ENCODE data around the gene CCN2.
A peak's percentile ranks its signal among the peaks of the same experiment; 100 is the strongest.

Gene CCN2, protein sequence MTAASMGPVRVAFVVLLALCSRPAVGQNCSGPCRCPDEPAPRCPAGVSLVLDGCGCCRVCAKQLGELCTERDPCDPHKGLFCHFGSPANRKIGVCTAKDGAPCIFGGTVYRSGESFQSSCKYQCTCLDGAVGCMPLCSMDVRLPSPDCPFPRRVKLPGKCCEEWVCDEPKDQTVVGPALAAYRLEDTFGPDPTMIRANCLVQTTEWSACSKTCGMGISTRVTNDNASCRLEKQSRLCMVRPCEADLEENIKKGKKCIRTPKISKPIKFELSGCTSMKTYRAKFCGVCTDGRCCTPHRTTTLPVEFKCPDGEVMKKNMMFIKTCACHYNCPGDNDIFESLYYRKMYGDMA

DNA sequence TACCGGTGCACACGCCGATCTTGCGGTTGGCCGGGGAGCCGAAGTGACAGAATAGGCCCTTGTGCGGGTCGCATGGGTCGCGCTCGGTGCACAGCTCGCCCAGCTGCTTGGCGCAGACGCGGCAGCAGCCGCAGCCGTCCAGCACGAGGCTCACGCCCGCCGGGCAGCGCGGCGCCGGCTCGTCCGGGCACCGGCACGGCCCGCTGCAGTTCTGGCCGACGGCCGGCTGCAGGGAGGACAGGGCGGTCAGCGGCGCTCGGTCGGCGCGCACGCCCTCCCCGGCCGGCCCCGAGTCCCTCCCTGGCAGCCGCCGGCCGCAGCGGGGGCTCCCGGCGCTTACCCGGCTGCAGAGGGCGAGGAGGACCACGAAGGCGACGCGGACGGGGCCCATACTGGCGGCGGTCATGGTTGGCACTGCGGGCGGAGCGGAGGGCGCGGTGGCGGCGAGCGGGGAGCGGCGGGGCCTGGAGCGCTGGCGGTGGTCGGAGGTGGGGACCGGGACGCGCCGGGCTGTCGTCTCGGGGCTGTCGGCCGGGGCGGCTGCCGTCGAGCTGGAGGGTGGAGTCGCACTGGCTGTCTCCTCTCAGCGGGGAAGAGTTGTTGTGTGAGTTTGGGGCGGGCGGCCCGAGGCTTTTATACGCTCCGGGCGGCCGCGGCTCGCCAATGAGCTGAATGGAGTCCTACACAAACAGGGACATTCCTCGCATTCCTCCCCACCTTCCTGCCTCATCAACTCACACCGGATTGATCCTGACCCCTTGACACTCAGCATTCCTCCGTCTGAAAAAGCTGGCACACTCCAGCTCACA lies at the start of gene CCN2:
Gene CCN2 (minus strand): TSS at position 606 of the 809 bp plus-strand sequence. CDS start 200 bp downstream, at position 406.
- DNase-seq: peak; percentile 80

DNA sequence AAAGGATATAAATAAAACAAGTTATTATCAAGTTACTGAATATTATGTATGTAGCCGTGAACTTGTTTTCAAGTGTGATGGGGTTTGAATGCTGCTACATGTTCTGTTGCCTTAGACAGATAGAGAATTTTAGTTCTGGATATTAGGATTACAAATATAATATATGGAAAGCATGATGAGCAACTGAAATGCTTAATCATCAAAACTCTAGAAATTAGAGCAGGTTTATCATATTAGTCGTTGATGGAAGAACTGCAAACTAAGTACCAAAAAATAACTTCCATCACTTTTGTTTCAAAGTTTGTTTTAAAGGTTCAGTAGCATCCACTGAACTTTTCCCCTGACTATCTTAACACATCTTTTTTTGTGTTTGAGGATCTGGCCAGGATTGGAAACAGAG lies 49.1 kb upstream of the CCN2 start:
- DNase-seq: no peak

DNA sequence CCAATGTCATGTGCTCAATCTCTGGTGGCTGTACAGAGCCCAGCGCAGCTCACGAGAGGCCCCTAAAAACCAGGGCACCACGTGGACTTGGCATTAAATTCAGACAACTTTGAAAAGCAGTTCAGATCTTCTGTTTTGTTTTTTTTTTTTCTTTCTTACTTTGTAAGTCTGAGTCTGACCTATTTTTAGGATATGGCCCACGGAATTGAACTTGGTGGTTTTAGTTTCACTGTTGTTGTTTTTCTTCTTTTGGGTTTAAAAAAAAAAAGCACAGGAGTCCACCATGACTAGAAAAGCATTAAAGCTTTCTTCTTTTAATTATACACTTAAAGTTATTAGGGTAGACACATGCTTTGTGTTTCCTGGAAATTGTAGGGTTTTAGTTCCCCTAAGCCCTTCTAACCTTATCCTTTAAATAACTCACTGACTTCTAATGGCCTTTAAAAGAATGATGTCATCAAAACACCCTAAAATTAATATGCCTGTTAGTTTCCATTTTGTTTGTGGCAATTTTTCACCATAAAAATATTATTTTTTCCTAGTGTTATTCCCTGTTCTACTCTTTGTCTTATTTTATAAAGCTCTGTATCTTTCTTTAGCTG lies 48.5 kb upstream of the CCN2 start:
- no peak for DNase-seq

DNA sequence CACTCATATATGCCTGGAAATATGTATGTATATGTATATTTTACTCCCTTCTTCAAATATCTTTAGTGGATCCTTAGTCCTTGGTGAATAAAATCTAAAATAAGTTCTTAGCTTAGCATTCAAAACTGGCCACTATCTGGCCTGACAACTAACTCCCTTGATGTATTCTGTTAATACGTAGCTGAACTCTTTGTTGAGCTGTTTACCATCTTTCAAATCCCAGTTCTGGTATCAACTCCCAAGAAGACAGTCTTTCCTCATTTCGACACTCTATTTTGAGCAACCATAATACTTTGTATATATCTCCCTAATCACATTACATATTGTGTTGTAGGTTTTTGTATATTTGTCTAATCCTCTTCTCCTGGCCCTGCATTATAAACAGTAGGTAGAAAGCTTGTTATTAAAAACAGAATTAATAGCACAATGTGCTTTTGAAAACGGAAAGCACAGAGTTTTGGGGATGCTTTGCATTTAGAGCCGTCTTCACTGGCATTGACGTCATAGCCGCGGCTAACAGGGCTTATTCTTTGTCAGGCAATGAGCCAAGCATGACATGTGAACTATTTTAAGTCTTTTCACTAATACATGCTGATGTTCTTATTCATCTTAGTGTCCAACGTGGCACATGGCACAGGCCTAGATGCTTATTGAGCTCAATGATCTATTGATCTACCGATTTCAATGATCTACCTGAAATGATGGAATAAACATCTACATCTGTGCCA lies 47.2 kb upstream of the CCN2 start:
- no peak for DNase-seq

DNA sequence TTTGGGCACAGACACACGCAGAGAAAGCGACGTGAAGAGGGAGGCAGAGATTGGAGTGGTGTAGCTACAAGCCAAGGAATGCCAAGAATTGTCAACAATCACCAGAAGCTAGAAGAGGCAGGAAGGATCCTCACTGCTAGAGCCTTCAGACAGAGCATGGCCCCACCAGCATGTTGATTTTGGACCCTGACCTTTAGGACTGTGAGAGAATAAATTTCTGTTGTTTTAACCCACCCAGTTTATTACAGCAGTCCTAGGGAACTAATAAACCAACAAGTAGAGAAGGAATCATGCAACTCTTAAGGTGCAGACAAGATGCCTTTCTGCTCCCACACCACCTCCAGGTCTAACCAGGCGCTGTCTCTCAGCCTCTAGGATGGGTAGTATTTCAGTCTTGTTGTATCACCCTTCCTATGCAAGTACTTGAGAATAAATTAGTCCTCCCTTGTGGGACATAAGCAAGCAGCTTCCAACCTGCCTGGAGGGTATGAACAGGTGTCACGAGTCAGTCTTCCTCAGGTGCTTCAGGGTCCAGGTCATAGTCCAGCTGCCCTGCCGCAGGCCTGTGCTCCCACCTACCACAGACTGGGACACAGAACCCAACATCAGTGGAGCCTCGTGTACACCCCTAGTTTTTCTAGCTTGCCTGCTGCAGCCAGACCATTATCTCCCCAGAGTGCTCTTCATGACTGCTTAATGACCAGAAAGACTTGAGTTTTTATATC lies 46.4 kb upstream of the CCN2 start:
- DNase-seq: no peak

DNA sequence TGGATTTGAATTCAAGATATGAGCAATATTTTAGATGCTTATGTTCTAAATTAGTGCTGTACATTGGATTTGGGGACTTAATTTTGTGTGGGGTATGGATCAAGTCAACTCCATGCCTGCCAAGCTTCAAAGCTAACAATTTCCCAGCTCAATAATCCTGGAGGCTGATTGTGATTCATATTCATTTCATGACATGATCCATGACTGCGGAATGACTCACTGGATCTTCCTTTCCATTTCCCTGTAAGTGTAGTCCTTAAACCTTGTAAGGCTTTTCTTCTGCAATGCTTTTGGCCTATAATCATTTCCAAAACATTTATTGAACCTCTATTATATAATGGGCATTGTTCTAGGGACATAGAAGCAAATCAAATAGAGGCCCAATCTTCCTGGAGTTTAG lies 44.7 kb upstream of the CCN2 start:
- no peak for DNase-seq

DNA sequence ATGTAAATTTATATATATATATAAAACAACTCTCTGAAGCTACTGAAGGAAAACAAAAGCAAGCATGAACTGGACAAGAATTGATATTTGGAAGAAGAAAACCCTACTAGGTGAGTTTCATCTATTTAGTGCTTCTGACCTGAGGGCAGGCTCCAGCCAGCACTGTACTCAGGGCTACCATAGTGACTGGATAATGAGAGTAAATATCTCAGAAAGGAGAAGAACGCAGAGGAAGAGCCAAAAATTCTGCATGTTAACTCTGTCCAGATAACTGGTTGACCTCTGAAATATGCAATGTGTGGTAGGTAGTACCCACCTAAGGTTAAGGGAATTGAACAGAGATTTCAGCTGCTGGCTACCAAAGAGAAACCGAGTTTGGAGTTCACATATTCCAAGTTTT lies 41.4 kb upstream of the CCN2 start:
- no peak for DNase-seq

DNA sequence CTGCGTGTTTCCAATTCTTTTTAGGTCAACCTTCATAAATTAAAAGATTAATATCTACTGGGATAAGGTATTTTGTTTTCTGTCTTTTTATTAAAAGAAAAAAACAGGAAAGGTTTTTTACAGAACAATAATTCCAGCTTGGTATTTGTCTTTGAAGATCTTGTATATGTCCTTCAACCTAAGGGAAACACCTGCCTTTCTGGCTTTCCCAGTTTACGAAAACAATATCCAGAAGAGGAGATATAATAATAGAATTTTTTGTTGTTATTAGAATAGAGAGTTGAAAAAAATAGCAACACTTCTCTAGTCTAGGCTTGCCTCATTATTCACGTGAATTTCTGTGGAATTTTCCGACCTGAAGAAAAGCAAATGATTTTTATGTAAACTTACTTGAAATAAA lies 37.9 kb upstream of the CCN2 start:
- DNase-seq: no peak

DNA sequence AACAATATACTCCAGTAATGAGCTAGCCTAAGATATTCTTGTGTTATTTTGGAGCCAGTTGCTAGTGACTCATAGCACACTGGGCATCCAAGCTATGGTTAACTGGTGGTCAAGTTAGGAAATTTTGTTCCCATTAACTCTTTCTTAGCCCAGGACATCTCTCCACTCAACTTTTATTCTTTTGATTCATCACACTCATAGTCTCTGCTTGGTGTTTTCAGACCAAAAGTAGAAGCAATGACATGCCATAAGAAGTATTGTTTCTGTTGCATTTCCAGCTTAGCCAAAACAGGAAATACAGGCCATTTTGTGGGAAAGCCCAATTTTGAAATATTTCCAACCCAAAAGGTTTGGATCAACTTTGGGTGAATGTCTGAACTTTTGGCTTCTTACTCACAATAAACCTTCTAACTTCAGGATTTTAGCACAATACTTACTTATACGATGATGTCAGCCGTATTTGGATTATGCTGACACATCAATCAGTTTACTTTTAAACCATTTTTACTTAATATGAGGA lies 31.6 kb upstream of the CCN2 start:
- no peak for DNase-seq

DNA sequence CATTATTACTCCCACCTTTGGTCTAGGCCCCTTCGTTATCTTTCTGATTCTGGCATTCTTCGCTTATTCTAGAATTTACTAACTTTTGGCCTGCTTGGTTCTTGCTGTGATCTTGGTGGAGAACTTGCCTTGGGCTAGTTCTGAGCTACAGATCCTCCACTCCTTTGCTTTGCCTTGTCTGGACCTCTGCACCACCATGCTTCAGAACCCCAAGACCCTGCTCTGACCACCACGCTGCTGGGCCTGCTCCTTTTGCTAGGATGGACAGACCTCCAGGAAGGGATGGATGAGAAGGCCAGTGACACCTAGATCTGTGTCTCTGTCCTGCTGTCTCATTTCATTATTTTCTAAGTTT lies 30.4 kb upstream of the CCN2 start:
- no peak for DNase-seq

DNA sequence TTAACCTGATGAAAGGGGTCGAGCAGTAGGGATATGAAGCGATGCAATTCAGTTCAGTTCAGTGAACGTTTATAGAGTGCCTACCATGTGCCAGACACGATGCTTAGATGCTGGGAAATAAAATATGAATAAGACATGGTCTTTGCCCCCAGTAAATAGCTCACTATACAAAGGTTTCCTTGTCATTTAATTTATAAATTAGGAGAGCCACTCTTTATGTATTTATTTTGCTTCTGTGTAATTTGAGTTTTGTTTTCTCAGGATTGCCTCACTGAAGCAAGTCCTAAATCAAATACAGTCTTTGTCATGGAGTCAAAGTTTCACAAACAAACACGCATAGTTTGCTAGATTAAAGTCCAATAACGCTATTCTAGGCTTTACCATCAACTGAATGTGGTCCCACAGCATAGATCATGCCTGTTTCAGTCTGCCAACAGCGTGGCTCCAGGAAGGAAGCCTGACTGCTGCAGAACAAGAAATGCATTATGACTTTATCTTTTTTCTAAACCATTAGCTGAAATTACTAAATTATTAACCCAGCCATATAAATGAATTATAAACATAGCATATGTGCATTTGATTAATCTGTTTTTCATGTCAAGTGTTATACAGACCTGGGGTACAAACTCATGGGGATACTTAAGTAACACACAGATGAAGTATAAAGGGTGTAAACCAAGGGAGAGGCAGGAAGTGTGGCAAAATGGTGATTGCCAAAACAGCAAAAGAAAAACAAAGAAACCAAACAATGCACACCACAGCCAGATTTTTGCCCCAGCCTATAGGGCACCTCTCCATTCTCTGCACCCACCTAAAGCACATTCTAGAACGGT lies 29.8 kb upstream of the CCN2 start:
- DNase-seq: no peak

DNA sequence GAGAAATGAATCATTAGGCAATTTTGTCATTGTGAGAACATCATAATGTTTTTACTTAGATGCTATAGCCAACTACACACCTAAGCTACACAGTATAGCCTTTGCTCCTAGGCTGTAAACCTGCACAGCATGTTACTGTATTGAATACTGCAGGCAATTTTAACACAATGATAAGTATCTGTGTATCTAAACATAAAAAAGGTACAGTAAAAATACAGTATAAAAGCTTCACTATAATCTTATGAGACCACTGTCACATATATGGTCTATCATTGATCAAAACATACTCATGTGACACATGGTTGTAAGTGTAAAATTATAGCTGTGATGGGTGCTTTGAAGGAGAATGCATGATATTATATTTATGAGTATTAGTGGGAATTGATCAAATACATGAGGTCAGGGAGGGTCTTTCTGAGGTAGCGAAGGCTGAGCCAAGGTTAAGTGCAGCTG lies 29.2 kb upstream of the CCN2 start:
- no peak for DNase-seq

DNA sequence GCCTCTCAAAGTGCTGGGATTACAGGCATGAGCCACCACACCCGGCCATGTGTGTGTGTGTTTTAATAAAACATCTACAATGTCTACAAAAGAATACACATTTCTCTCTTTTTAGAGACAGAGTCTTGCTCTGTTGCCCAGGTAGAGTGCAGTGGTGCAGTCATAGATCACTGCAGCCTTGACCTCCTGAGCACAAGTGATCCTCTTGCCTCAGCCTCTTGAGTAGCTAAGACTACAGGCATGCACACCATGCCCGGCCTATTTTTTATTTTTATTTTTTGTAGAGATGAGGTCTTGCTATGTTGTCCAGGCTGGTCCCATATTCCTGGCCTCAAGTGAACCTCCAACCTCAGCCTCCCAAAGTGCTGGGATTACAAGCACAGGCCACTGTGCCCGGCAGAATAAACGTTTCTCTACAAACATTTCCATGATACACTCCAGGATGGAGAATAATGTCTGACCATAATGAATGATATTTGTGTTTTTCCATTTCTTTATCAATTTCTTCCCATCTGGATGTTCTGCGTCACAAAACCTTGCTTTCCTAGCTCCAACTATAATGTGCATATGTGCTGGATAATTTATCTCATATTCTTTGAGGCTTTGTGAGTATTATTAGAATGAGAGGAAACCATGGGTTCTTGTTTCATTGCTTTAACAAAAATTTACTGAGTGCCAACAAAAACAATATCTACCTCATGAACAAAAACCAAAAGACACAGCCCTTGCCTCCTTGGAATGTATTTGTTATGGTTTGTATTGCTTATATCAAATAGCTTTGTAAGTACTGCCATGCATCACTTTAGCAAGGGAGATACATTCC lies 28.6 kb upstream of the CCN2 start:
- no peak for DNase-seq

DNA sequence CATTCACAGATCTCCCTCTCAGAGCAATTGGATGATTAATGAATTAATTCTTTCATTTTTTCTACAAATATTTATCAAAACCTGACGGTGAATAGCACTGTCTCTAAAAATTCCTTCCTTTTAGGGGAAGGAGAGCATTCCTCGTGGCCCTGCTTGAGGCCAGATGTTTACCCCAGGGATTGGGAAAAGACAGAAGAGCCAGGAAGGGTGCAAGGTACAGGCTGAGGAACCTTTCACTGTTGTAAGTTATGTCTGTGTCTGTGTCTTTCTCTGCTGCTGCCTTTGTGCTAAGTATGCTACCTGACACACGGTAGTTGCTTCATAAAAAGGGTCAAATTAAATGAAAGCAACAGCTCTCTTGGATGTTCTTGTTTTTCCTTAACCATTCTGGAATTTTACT lies 27.4 kb upstream of the CCN2 start:
- DNase-seq: no peak

DNA sequence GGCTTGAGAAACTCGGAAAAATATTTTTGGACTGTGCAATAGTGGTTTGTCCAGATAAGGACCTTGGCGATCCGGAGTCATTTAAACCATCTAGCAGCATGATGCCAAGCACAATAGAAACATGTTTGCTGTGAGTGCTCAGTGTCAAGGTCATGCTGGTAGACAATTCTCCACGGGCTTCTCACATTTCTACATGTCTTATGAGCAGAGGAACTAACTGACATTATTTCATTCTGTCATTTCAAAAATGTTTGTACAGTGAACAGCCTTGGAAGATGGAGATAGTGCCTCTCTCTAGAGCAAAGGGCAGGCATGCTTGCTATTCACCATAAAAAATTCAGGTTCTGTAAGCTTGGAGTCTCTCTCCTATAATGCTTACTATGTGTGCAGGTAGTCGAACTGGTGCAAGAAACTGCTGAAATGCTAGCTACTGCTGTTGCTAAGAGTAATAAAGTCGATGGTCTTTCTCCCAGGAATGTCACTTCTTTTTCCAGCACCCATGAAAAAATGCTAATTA lies 25.4 kb upstream of the CCN2 start:
- DNase-seq: peak; percentile 75

DNA sequence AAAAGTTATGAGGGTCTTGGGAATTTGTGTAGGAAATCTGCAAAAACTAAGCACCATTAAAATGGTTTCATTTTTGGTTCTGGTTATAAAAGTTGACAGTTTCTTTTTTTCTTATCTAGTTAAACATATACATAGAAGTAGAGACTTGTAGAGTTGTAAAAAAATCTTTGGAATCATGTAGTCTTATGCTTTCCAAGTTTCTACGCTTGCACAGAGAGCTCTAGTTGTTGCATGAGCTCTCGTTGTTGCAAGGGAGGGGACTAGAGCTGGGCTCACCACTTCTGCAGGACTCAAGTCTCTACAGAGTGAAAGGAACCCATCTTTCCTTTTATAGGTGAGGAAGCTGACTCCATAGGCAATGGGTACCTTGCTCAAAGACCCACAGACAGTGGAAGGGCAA lies 21.6 kb upstream of the CCN2 start:
- no peak for DNase-seq

DNA sequence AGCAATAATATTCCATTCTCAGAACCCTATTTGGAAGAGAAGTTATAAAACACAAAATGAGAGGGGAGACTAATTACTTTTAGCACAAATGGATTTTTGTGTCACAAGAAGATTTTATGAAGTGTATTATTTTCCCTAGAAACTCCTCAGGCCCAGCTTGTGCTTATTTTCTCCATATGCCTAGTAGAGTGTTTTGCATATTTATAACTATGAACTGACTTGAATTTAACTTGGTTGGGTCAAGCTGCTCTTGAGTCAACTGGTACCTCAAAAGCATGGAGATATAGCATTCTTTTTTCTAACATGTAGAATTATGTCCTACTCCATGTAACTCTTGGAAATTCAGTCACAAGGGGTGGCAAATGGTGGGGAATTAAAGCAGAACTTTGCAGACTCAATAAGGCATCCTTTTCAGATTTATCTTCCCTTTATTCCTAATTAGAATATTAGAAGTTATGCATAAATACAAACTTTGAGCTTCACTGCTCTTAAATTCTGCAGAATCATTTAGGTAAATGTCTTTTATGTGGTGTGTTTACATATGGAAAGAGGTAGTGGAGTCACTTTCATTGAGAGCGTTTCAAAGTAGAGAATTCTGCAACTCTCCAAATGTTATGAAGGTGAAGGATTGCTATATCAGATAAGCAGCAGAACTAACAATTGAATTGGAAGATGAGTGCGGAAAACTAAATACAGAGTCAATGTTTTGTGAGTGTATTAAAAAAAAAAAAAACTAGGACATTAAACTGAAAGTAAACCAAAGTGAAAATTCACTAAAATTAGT lies 19.1 kb upstream of the CCN2 start:
- no peak for DNase-seq

DNA sequence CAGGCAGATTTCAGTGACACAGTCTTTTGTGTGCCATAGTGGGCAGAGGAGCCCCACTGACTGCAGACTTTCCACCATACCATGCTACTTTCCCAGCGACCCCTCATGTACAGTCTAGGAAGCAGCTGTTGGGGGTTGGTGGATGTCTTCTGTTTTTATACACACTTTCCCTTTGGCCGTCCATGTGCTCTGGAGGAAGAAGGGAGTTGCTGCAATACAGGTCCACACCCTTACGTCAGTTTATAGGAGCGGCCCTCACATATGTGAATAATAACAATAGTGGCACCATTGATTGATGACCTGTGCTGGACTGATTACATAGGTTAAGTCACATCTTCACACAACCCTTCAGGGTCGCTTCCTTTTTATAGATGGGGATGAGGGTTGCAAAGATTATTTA lies 17.5 kb upstream of the CCN2 start:
- no peak for DNase-seq

DNA sequence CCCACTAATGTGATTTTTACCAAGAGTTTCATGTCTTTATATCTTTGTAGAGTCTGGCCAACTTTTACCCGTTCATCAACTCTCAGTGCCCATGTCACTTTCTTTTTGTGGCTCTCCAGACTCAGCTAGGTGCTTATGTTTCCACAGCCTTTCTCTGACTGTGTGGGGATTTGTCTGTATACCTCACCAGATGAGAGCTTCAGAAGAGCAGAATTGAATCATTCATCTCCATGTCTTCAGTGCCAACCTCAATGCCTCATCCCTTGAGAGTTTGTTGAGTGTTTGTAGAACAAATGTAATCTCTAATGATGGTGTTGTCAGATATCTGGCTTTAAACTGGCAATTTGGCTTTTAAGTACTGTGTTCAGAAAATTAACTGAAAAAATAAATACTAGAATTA lies 16.8 kb upstream of the CCN2 start:
- DNase-seq: no peak

Data from NCI-H146 (cell line).